KMS-11 (cell line): Measurements from ENCODE around the gene PPM1H.

Experiments used
- H2AFZ ChIP-seq: fragments of 200-600 bp; sonication (generic); 2 replicates; pipeline ENCODE4 v1.6.1; 2016; ENCODE audit warnings: antibody characterized with exemption, mixed run types, low read depth
- H3K27ac ChIP-seq: fragments of 200-600 bp; sonication (generic); 2 replicates; pipeline ENCODE4 v1.6.1; 2016; ENCODE audit warnings: mild to moderate bottlenecking, mixed run types
- H3K27me3 ChIP-seq: fragments of 200-600 bp; sonication (generic); 2 replicates; pipeline ENCODE4 v1.6.1; 2017; ENCODE audit warnings: mild to moderate bottlenecking, low read depth, mixed run types, moderate library complexity; ENCODE audit not compliant: insufficient read depth
- H3K36me3 ChIP-seq: fragments of 200-600 bp; sonication (generic); 2 replicates; pipeline ENCODE4 v1.6.1; 2017; ENCODE audit warnings: mild to moderate bottlenecking, mixed run types; ENCODE audit not compliant: insufficient read depth
- H3K4me1 ChIP-seq: fragments of 200-600 bp; sonication (generic); 2 replicates; pipeline ENCODE4 v1.6.1; 2016; ENCODE audit warnings: mild to moderate bottlenecking, low read depth, mixed run types; ENCODE audit not compliant: poor library complexity, severe bottlenecking
- H3K4me2 ChIP-seq: fragments of 200-600 bp; sonication (generic); 2 replicates; pipeline ENCODE4 v1.7.0; 2016; ENCODE audit warnings: mild to moderate bottlenecking, mixed run types
- H3K4me3 ChIP-seq: fragments of 200-600 bp; sonication (generic); IDR thresholded peaks from 2 replicates; pipeline ENCODE4 v1.6.1; 2017; ENCODE audit warnings: low read depth, low read length, mixed read lengths; ENCODE audit not compliant: insufficient read depth
- H3K79me2 ChIP-seq: fragments of 200-600 bp; sonication (generic); 2 replicates; pipeline ENCODE4 v1.6.1; 2016; ENCODE audit warnings: low read depth, mixed run types; ENCODE audit not compliant: insufficient read depth
- H3K9ac ChIP-seq: fragments of 200-600 bp; sonication (generic); 2 replicates; pipeline ENCODE4 v1.6.1; 2016; ENCODE audit warnings: mild to moderate bottlenecking, mixed run types
- H4K20me1 ChIP-seq: fragments of 200-600 bp; sonication (generic); 2 replicates; pipeline ENCODE4 v1.6.1; 2016; ENCODE audit warnings: mild to moderate bottlenecking, mixed run types; ENCODE audit not compliant: insufficient read depth
- CTCF ChIP-seq: fragments of 200-600 bp; sonication (generic); conservative IDR thresholded peaks from 2 replicates; pipeline ENCODE4 v1.6.1; 2017; ENCODE audit warnings: low read depth, mild to moderate bottlenecking, antibody characterized with exemption, low read length, moderate library complexity, mixed read lengths

PPM1H gene

GRCh38 chr12:62758216-62758615 is 176.7 kb downstream of the PPM1H start:
- no peaks in the 10 kb centered on the region for H3K36me3 ChIP-seq
- H3K27me3 ChIP-seq = no peaks in the 10 kb centered on the region
- H3K27ac ChIP-seq = no peak overlapping the region
- no peak overlapping the region for H2AFZ ChIP-seq
- no peaks in the 10 kb centered on the region for H4K20me1 ChIP-seq
- no peaks in the 10 kb centered on the region for H3K4me1 ChIP-seq
- no peak overlapping the region for H3K4me3 ChIP-seq
- no peak overlapping the region for H3K4me2 ChIP-seq
- no peak for TF ChIP-seq CTCF
- no peak overlapping the region for H3K9ac ChIP-seq
- H3K79me2 ChIP-seq = no peaks in the 10 kb centered on the region

GRCh38 chr12:62757048-62757447 is 177.9 kb downstream of the PPM1H start:
- Histone ChIP-seq H3K4me1 (no peaks in the 10 kb centered on the region), H3K27me3 (no peaks in the 10 kb centered on the region), H3K4me3 (no peak overlapping the region), H3K27ac (no peak overlapping the region), H2AFZ (no peak overlapping the region), H3K4me2 (no peak overlapping the region), H4K20me1 (no peaks in the 10 kb centered on the region), H3K79me2 (no peaks in the 10 kb centered on the region), H3K9ac (no peak overlapping the region), H3K36me3 (no peaks in the 10 kb centered on the region)
- TF ChIP-seq CTCF = no peak

GRCh38 chr12:62754706-62755105 is 180.2 kb downstream of the PPM1H start:
- H3K4me2 ChIP-seq = no peak overlapping the region
- no peak overlapping the region for H3K27ac ChIP-seq
- no peak for TF ChIP-seq CTCF
- H3K4me3 ChIP-seq = no peak overlapping the region
- H3K4me1 ChIP-seq = no peaks in the 10 kb centered on the region
- H3K79me2 ChIP-seq = no peaks in the 10 kb centered on the region
- no peaks in the 10 kb centered on the region for H4K20me1 ChIP-seq
- no peak overlapping the region for H3K9ac ChIP-seq
- H2AFZ ChIP-seq = no peak overlapping the region
- H3K27me3 ChIP-seq = no peaks in the 10 kb centered on the region
- H3K36me3 ChIP-seq = no peaks in the 10 kb centered on the region

- no peaks in the 10 kb centered on the region for H3K36me3 ChIP-seq
- H3K79me2 ChIP-seq = no peaks in the 10 kb centered on the region
- H3K4me2 ChIP-seq = no peak overlapping the region
- TF ChIP-seq CTCF = no peak
- no peak overlapping the region for H3K27ac ChIP-seq
- H3K9ac ChIP-seq = no peak overlapping the region
- H3K4me1 ChIP-seq = no peaks in the 10 kb centered on the region
- no peak overlapping the region for H2AFZ ChIP-seq
- no peak overlapping the region for H3K4me3 ChIP-seq
- H3K27me3 ChIP-seq = no peaks in the 10 kb centered on the region
- H4K20me1 ChIP-seq = no peaks in the 10 kb centered on the region
Observed at GRCh38 chr12:62751810-62752155, 183.2 kb downstream of the PPM1H start.
